Skin epidermis (tissue), 12 donors: ENCODE measurements around the gene PRL.

Experiments used
- H3K27ac ChIP-seq, 21 experiments: fragments of 200-600 bp; sonication (generic) in 11 of 21; one replicate each; pipeline ENCODE4 v1.5.0; 2020; ENCODE audit warnings: mild to moderate bottlenecking in 3 of 21, inconsistent platforms in 2 of 21, moderate library complexity in 2 of 21
- H3K4me3 ChIP-seq, 7 experiments: fragments of 200-600 bp; sonication (generic) in 2 of 7; one replicate each; pipeline ENCODE4 v1.5.0; 2020; ENCODE audit warnings: inconsistent platforms in 2 of 7, mild to moderate bottlenecking in 2 of 7, moderate library complexity in 1 of 7

PRL gene

GRCh38 chr6:22296936-22297335, at the start of gene PRL:
PRL (minus strand) TSS chr6:22297036; CDS start chr6:22296982, 54 bp downstream.
- no peak within 1 kb of the TSS for H3K4me3 ChIP-seq
- no peak within 1 kb of the TSS for H3K27ac ChIP-seq

- no peak overlapping the region for H3K27ac ChIP-seq
- no peak overlapping the region for H3K4me3 ChIP-seq
Measured at GRCh38 chr6:22343864-22344263, 47.0 kb upstream of the PRL start.

GRCh38 chr6:22334778-22335177, 37.9 kb upstream of the PRL start:
- Histone ChIP-seq H3K4me3 (no peak overlapping the region), H3K27ac (no peak overlapping the region)

- H3K27ac ChIP-seq: no peak overlapping the region
- no peak overlapping the region for H3K4me3 ChIP-seq
Measured at GRCh38 chr6:22333802-22334201, 37.0 kb upstream of the PRL start.

GRCh38 chr6:22332711-22333110, 35.9 kb upstream of the PRL start:
- H3K27ac ChIP-seq: no peak overlapping the region
- H3K4me3 ChIP-seq: no peak overlapping the region

GRCh38 chr6:22332216-22332615, 35.4 kb upstream of the PRL start:
- no peak overlapping the region for H3K27ac ChIP-seq
- H3K4me3 ChIP-seq: no peak overlapping the region

- Histone ChIP-seq H3K4me3 (no peak overlapping the region), H3K27ac (no peak overlapping the region)
Measured at GRCh38 chr6:22330941-22331340, 34.1 kb upstream of the PRL start.

- Histone ChIP-seq H3K27ac (peak overlapping the region in 4 of 21 experiments; percentile 23 to 81 (median 60)), H3K4me3 (no peak overlapping the region)
Measured at GRCh38 chr6:22328474-22328873, 31.6 kb upstream of the PRL start.

- no peak overlapping the region for H3K4me3 ChIP-seq
- H3K27ac ChIP-seq: peak overlapping the region in 5 of 21 experiments; percentile 23 to 81 (median 60)
Measured at GRCh38 chr6:22327881-22328280, 31.0 kb upstream of the PRL start.

GRCh38 chr6:22326500-22326899, 29.7 kb upstream of the PRL start:
- Histone ChIP-seq H3K4me3 (no peak overlapping the region), H3K27ac (peak overlapping the region in 3 of 21 experiments; percentile 19 to 81 (median 47))

GRCh38 chr6:22325481-22325880, 28.6 kb upstream of the PRL start:
- no peak overlapping the region for H3K27ac ChIP-seq
- H3K4me3 ChIP-seq: no peak overlapping the region

- Histone ChIP-seq H3K27ac (no peak overlapping the region), H3K4me3 (no peak overlapping the region)
Measured at GRCh38 chr6:22323848-22324247, 27.0 kb upstream of the PRL start.

GRCh38 chr6:22322103-22323030, 25.5 kb upstream of the PRL start:
- no peak overlapping the region for H3K4me3 ChIP-seq
- no peak overlapping the region for H3K27ac ChIP-seq

- H3K27ac ChIP-seq: no peak overlapping the region
Measured at GRCh38 chr6:22320750-22321149, 23.9 kb upstream of the PRL start.

GRCh38 chr6:22318404-22318803, 21.6 kb upstream of the PRL start:
- Histone ChIP-seq H3K4me3 (no peak overlapping the region), H3K27ac (no peak overlapping the region)

More at GRCh38 chr6:22320750-22321149, 23.9 kb upstream of the PRL start:
- no peak overlapping the region for H3K4me3 ChIP-seq

GRCh38 chr6:22313796-22314195, 17.0 kb upstream of the PRL start:
- Histone ChIP-seq H3K27ac (no peak overlapping the region), H3K4me3 (no peak overlapping the region)

GRCh38 chr6:22308939-22309338, 12.1 kb upstream of the PRL start:
- H3K4me3 ChIP-seq: no peak overlapping the region
- no peak overlapping the region for H3K27ac ChIP-seq

GRCh38 chr6:22306741-22307466, 10.1 kb upstream of the PRL start:
- no peak overlapping the region for H3K4me3 ChIP-seq
- H3K27ac ChIP-seq: no peak overlapping the region

GRCh38 chr6:22302838-22303237, 6.0 kb upstream of the PRL start:
- Histone ChIP-seq H3K27ac (no peak overlapping the region), H3K4me3 (no peak overlapping the region)

- Histone ChIP-seq H3K4me3 (no peak overlapping the region), H3K27ac (no peak overlapping the region)
Measured at GRCh38 chr6:22300273-22300998, 3.6 kb upstream of the PRL start.
